HCT116 (cell line): ENCODE data around the gene RINL. TPM values are rescaled to one million over a fixed set of nuclear protein-coding genes. Genes with fewer than 3 reads are reported as not detected.

ENCODE experiments used
- ATAC-seq: fragments of 200-7000 bp; cut with Tn5 transposase; 2 replicates; pipeline ENCODE4 v1.9.1; 2020; ENCODE audit warnings: mild to moderate bottlenecking, moderate library complexity
- BruUV-seq: library from RNA; stranded (reverse); fragments of 400-500 nt; replicated peaks from 2 replicates; lab custom pipeline; 2021; lab: Mats Ljungman, UMichigan
- CTCF ChIA-PET: fragments of 300-600 bp; sonication (Branson Sonifier 250); formaldehyde crosslinking; loops from one replicate; lab custom pipeline; 2021; ENCODE audit warnings: antibody characterized with exemption; lab: Charles Lee
- POLR2A ChIA-PET: fragments of 300-600, 350-600 bp; sonication (Branson Sonifier 250); formaldehyde crosslinking; loops from one replicate; lab custom pipeline; 2021; ENCODE audit warnings: antibody characterized with exemption; lab: Charles Lee
- RAD21 ChIA-PET, 2 experiments: fragments of 300-600 bp; sonication (Branson Sonifier 250); formaldehyde crosslinking; loops; one replicate each; lab custom pipeline; 2023; ENCODE audit warnings: low total read pairs in 2 of 2; ENCODE audit not compliant: uncharacterized antibody in 2 of 2, unreplicated experiment in 2 of 2, low non-redundant PET in 1 of 2; lab: Charles Lee
- DNase-seq: peaks from one replicate; pipeline ENCODE4 v3.0.0-alpha.2; 2010; ENCODE audit warnings: low read depth, low spot score
- H2AFZ ChIP-seq: fragments of 200-600 bp; shearing (Covaris generic), sonication (generic); 2 replicates; pipeline ENCODE4 v1.6.1; 2017; ENCODE audit warnings: low read depth, mixed run types, mixed read lengths, antibody characterized with exemption, low read length; ENCODE audit not compliant: poor library complexity, severe bottlenecking
- H3K27ac ChIP-seq: 2 replicates; pipeline ENCODE4 v1.5.1; 2012; ENCODE audit warnings: low read depth, low read length
- H3K27me3 ChIP-seq: fragments of 200-600 bp; sonication (generic); 2 replicates; pipeline ENCODE4 v1.6.1; 2016; ENCODE audit warnings: mixed run types, low read length, mixed read lengths; ENCODE audit not compliant: insufficient read depth
- H3K36me3 ChIP-seq, 2 experiments: fragments of 200-500 bp in 1 of 2; fragments of 200-600 bp in 1 of 2; sonication (Bioruptor generic) in 1 of 2; sonication (generic) in 1 of 2; 2 replicates each; pipeline versions ENCODE4 v1.5.1 to v1.6.1; 2014 to 2016; ENCODE audit warnings: low read length in 2 of 2, inconsistent platforms in 1 of 2, mixed read lengths in 1 of 2, mixed run types in 1 of 2; ENCODE audit not compliant: insufficient read depth in 2 of 2, control insufficient read depth in 1 of 2
- H3K4me1 ChIP-seq, 2 experiments: fragments of 200-600 bp in 1 of 2; sonication (generic) in 1 of 2; 2 replicates each; pipeline versions ENCODE4 v1.5.1 to v1.6.1; 2012 to 2017; ENCODE audit warnings: low read length in 2 of 2, inconsistent platforms in 1 of 2, mild to moderate bottlenecking in 1 of 2, mixed read lengths in 1 of 2, mixed run types in 1 of 2, moderate library complexity in 1 of 2; ENCODE audit not compliant: insufficient read depth in 2 of 2, control insufficient read depth in 1 of 2
- H3K4me2 ChIP-seq: fragments of 200-600 bp; sonication (generic); 2 replicates; pipeline ENCODE4 v1.6.1; 2017; ENCODE audit warnings: mixed run types, low read length, mixed read lengths
- H3K4me3 ChIP-seq, 2 experiments: fragments of 200-600 bp in 1 of 2; sonication (generic) in 1 of 2; replicated peaks in 1 of 2; 2 replicates each; pipeline ENCODE4 v1.5.1; 2011 to 2016; ENCODE audit warnings: low read length in 2 of 2, control low read depth in 1 of 2, low read depth in 1 of 2, mild to moderate bottlenecking in 1 of 2, mixed read lengths in 1 of 2, mixed run types in 1 of 2
- H3K79me2 ChIP-seq: fragments of 200-600 bp; sonication (generic); 2 replicates; pipeline ENCODE4 v1.6.1; 2017; ENCODE audit warnings: mild to moderate bottlenecking, mixed run types, low read length, moderate library complexity, mixed read lengths; ENCODE audit not compliant: insufficient read depth
- H3K9ac ChIP-seq: fragments of 200-600 bp; sonication (generic); 2 replicates; pipeline ENCODE4 v1.6.1; 2016; ENCODE audit warnings: low read length, mixed read lengths
- H3K9me2 ChIP-seq: fragments of 200-600 bp; sonication (generic), shearing (Covaris generic); 2 replicates; pipeline ENCODE4 v1.6.1; 2017; ENCODE audit warnings: mixed run types, mild to moderate bottlenecking, moderate library complexity; ENCODE audit not compliant: insufficient read depth
- H3K9me3 ChIP-seq, 2 experiments: fragments of 200-500 bp in 1 of 2; fragments of 200-600 bp in 1 of 2; sonication (Bioruptor generic) in 1 of 2; sonication (generic) in 1 of 2; 2 replicates each; pipeline ENCODE4 v1.6.1; 2014 to 2017; ENCODE audit warnings: low read length in 2 of 2, mixed read lengths in 2 of 2, inconsistent platforms in 1 of 2, low read depth in 1 of 2, mild to moderate bottlenecking in 1 of 2, mixed run types in 1 of 2, moderate library complexity in 1 of 2; ENCODE audit not compliant: control insufficient read depth in 1 of 2, insufficient read depth in 1 of 2
- H4K20me1 ChIP-seq: fragments of 200-600 bp; sonication (generic), shearing (Covaris generic); 2 replicates; pipeline ENCODE4 v1.6.1; 2017; ENCODE audit warnings: mixed run types, mild to moderate bottlenecking, moderate library complexity; ENCODE audit not compliant: insufficient read depth
- EGR1 ChIP-seq: IDR thresholded peaks from 2 replicates; pipeline ENCODE4 v1.6.1; 2012; ENCODE audit warnings: low read depth
- EZH2 ChIP-seq: fragments of 200-600 bp; sonication (generic); IDR thresholded peaks from 2 replicates; pipeline ENCODE4 v1.6.1; 2017; ENCODE audit warnings: antibody characterized with exemption, mixed run types
- EZH2phosphoT487 ChIP-seq: fragments of 200-600 bp; IDR thresholded peaks from 2 replicates; pipeline ENCODE4 v1.6.1; 2018; ENCODE audit warnings: antibody characterized with exemption, borderline replicate concordance
- FOSL1 ChIP-seq: IDR thresholded peaks from 2 replicates; pipeline ENCODE4 v1.6.1; 2012; ENCODE audit warnings: low read depth
- JUND ChIP-seq: IDR thresholded peaks from 2 replicates; pipeline ENCODE4 v1.6.1; 2012
- POLR2AphosphoS5 ChIP-seq: IDR thresholded peaks from 2 replicates; pipeline ENCODE4 v1.6.1; 2011; ENCODE audit warnings: mild to moderate bottlenecking, low read depth, low read length, moderate library complexity
- SIN3A ChIP-seq: IDR thresholded peaks from 2 replicates; pipeline ENCODE4 v1.6.1; 2012; ENCODE audit warnings: low read depth
- SP1 ChIP-seq: IDR thresholded peaks from 2 replicates; pipeline ENCODE4 v1.6.1; 2012; ENCODE audit warnings: low read depth
- YY1 ChIP-seq: IDR thresholded peaks from 2 replicates; pipeline ENCODE4 v1.6.1; 2011; ENCODE audit warnings: low read length, low read depth, moderate library complexity, mild to moderate bottlenecking; ENCODE audit not compliant: insufficient replicate concordance; ENCODE audit errors: extremely low read depth
- ZFX ChIP-seq: fragments of 450-650 bp; IDR thresholded peaks from 2 replicates; pipeline ENCODE4 v1.6.1; 2017
- intact Hi-C: fragments of 100-400 bp; cut with micrococcal nuclease; formaldehyde crosslinking; loops from 2 replicates; pipeline ENCODE4 v1.10.0; 2022
- total RNA-seq: library from RNA; stranded (reverse); gene quantifications from one replicate; pipeline ENCODE4 v1.2.1, GENCODE V29; 2021; ENCODE audit not compliant: unreplicated experiment
- TF ChIP-seq, protein P1 (sequence below): IDR thresholded peaks from 2 replicates; pipeline ENCODE4 v1.6.1; 2012
- TF ChIP-seq, protein P2 (sequence below): IDR thresholded peaks from 2 replicates; pipeline ENCODE4 v1.6.1; 2012; ENCODE audit warnings: low read depth
- TF ChIP-seq, protein P3 (sequence below): IDR thresholded peaks from 2 replicates; pipeline ENCODE4 v1.6.1; 2011; ENCODE audit warnings: mild to moderate bottlenecking, low read length, moderate library complexity; ENCODE audit not compliant: insufficient replicate concordance; ENCODE audit errors: extremely low read depth

Gene RINL
- total RNA-seq, 1 experiment from 2014 or later: 28.6 TPM

DNA sequence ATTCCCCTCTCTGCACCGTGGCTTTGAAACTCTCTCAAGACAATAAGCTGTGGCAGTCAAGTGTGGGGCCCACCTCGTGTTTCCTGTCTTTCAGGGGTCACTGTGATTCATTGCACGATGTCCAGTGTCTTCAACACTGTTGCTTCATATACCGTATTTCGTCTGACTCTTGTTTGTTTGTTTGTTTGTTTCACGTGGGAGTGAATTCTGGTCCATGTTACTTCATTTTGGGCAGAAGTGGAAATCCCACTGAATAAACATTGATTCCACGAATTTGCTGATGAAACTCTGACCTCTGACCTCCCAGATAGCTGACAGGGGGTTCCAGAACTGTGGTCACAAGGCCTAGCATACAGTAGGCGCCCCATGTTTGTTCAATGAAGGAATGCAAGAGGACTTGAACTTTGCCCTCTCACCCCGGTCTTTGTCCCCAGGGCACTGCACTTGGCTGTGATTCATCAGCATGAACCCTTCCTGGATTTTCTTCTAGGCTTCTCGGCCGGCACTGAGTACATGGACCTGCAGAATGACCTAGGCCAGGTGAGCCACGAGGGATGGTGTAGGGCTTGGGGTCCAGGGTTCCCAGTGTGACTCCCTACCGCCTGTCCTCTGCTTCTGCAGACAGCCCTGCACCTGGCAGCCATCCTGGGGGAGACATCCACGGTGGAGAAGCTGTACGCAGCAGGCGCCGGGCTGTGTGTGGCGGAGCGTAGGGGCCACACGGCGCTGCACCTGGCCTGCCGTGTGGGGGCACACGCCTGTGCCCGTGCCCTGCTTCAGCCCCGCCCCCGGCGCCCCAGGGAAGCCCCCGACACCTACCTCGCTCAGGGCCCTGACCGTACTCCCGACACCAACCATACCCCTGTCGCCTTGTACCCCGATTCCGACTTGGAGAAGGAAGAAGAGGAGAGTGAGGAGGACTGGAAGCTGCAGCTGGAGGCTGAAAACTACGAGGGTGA is 26.8 kb upstream of the RINL start:
- ChIA-PET POLR2A (no interaction called here), CTCF (interaction anchor here (0.9 kb wide), 1 partner anchor 26 kb away, joined by 4 read pairs; the partner anchor contains the start of genes MRPS12 and SARS2), RAD21 (no interaction called here)
- Histone ChIP-seq H3K4me1 (peaks cover 0 to 8% of the 10 kb centered on the region in 2 experiments; a peak in 1 of 4 replicates), H2AFZ (no peak overlapping the region), H3K9me3 (peaks cover 0 to 5% of the 10 kb centered on the region in 2 experiments; a peak in 1 of 4 replicates), H3K79me2 (peaks cover 20% of the 10 kb centered on the region), H4K20me1 (no peaks in the 10 kb centered on the region), H3K4me3 (no peak overlapping the region), H3K9ac (no peak overlapping the region), H3K9me2 (no peaks in the 10 kb centered on the region), H3K4me2 (no peak overlapping the region), H3K27ac (no peak overlapping the region), H3K27me3 (no peaks in the 10 kb centered on the region), H3K36me3 (peaks cover 0 to 16% of the 10 kb centered on the region in 2 experiments; a peak in 1 of 4 replicates)
- no peak for TF ChIP-seq SP1
- no peak for TF ChIP-seq POLR2AphosphoS5
- no peak for ATAC-seq
- BruUV-seq: no TSS peak
- intact Hi-C loops: no loop called here
- no peak for DNase-seq

DNA sequence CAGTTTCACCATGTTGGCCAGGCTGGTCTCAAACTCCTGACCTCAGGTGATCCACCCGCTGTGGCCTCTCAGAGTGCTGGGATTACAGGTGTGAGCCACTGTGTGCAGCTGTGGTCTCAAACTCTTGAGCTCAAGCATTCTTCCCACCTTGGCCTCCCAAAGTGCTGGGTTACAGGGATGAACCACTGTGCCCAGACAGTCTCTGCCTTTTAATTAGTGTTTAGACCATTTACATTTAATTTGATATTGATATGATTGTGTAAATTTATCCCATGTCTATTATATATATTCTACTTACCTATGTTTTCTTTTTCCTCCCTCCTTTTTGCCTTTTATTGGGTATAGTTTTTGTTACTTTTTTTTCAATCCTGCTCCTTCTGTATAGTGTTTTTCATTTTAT is 23.6 kb upstream of the RINL start:
- DNase-seq (no peak), ATAC-seq (no peak)
- Histone ChIP-seq H3K27me3 (no peaks in the 10 kb centered on the region), H3K4me1 (peaks cover 0 to 18% of the 10 kb centered on the region in 2 experiments; a peak in 2 of 4 replicates), H3K36me3 (peaks cover 0 to 6% of the 10 kb centered on the region in 2 experiments; a peak in 1 of 4 replicates), H3K4me3 (no peak overlapping the region), H4K20me1 (no peaks in the 10 kb centered on the region), H2AFZ (no peak overlapping the region), H3K27ac (no peak overlapping the region), H3K9ac (no peak overlapping the region), H3K79me2 (peaks cover 20% of the 10 kb centered on the region), H3K9me3 (peaks cover 0 to 5% of the 10 kb centered on the region in 2 experiments; a peak in 1 of 4 replicates), H3K4me2 (no peak overlapping the region), H3K9me2 (no peaks in the 10 kb centered on the region)
- no TSS peak for BruUV-seq
- RAD21 ChIA-PET: no interaction called here
- intact Hi-C loops: no loop called here
- POLR2A ChIA-PET: no interaction called here
- CTCF ChIA-PET: no interaction called here
- TF ChIP-seq, protein P1, sequence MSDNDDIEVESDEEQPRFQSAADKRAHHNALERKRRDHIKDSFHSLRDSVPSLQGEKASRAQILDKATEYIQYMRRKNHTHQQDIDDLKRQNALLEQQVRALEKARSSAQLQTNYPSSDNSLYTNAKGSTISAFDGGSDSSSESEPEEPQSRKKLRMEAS: no peak
- TF ChIP-seq EGR1 (no peak), SP1 (no peak), POLR2AphosphoS5 (no peak), EZH2 (no peak), YY1 (no peak), ZFX (no peak), JUND (no peak), FOSL1 (no peak), EZH2phosphoT487 (no peak), SIN3A (no peak)
- TF ChIP-seq, protein P2, sequence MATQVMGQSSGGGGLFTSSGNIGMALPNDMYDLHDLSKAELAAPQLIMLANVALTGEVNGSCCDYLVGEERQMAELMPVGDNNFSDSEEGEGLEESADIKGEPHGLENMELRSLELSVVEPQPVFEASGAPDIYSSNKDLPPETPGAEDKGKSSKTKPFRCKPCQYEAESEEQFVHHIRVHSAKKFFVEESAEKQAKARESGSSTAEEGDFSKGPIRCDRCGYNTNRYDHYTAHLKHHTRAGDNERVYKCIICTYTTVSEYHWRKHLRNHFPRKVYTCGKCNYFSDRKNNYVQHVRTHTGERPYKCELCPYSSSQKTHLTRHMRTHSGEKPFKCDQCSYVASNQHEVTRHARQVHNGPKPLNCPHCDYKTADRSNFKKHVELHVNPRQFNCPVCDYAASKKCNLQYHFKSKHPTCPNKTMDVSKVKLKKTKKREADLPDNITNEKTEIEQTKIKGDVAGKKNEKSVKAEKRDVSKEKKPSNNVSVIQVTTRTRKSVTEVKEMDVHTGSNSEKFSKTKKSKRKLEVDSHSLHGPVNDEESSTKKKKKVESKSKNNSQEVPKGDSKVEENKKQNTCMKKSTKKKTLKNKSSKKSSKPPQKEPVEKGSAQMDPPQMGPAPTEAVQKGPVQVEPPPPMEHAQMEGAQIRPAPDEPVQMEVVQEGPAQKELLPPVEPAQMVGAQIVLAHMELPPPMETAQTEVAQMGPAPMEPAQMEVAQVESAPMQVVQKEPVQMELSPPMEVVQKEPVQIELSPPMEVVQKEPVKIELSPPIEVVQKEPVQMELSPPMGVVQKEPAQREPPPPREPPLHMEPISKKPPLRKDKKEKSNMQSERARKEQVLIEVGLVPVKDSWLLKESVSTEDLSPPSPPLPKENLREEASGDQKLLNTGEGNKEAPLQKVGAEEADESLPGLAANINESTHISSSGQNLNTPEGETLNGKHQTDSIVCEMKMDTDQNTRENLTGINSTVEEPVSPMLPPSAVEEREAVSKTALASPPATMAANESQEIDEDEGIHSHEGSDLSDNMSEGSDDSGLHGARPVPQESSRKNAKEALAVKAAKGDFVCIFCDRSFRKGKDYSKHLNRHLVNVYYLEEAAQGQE: no peak
- TF ChIP-seq, protein P3, sequence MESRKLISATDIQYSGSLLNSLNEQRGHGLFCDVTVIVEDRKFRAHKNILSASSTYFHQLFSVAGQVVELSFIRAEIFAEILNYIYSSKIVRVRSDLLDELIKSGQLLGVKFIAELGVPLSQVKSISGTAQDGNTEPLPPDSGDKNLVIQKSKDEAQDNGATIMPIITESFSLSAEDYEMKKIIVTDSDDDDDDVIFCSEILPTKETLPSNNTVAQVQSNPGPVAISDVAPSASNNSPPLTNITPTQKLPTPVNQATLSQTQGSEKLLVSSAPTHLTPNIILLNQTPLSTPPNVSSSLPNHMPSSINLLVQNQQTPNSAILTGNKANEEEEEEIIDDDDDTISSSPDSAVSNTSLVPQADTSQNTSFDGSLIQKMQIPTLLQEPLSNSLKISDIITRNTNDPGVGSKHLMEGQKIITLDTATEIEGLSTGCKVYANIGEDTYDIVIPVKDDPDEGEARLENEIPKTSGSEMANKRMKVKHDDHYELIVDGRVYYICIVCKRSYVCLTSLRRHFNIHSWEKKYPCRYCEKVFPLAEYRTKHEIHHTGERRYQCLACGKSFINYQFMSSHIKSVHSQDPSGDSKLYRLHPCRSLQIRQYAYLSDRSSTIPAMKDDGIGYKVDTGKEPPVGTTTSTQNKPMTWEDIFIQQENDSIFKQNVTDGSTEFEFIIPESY: no peak
